Measurements from ENCODE around the gene SEC14L3.

DNA sequence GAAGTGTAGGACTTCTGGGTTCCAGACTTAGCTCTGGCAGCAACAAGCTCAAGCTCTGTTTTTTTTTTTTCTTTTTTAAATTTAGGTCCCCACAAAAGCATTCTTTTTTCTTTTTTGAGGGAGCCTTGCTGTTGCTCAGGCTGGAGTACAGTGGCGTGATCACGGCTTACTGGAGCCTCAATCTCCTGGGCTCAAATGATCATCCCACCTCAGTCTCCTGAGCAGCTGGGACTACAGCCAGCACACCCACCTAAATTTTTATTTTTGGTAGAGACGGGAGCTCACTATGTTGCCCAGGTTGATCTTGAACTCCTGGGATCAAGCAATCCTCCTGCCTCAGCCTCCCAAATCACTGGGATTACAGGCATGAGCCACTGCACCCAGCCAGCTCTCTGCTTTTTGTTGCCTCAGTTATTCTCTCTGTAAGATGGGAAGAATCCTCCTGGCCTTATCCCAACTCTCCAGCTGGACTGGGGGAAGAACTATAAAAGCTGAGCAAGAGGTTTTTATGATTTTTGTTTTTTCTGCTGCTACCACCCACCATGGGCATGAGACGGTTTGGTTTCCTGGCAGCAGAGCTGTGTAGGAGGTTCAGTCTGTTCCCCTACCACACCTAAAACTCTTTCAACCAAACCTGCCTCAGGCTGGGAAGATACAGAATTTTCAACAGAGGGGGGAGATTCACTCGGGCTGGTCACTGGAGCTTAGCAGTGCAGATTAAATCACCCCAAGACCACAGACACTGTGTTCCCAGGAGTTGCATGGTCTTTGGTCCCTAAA lies 57.9 kb downstream of the SEC14L3 start:
- TF ChIP-seq YY1 (IDR thresholded peaks at IDR 0.05; ENCODE audit: low read depth) (no peak), EZH2phosphoT487 (IDR thresholded peaks at IDR 0.05; ENCODE audit: borderline replicate concordance, low read depth) (no peak)

Data from SK-N-SH (cell line).